B cell (primary cell): Measurements from ENCODE around the gene PRKCZ. TPM values are rescaled to one million over a fixed set of nuclear protein-coding genes. Genes with fewer than 3 reads are reported as not detected.

Source experiments
- ATAC-seq: fragments of 200-7000 bp; cut with Tn5 transposase; one replicate; pipeline ENCODE4 v1.10.0; 2021; ENCODE audit warnings: low read depth, mild to moderate bottlenecking, moderate number of reproducible peaks, moderate library complexity
- CTCF ChIA-PET: fragments of 350-600 bp; sonication (Branson Sonifier 250); formaldehyde crosslinking; loops from one replicate; lab custom pipeline; 2021; ENCODE audit warnings: antibody characterized with exemption, inconsistent platforms; lab: Charles Lee
- POLR2A ChIA-PET: fragments of 350-600 bp; sonication (Branson Sonifier 250); formaldehyde crosslinking; loops from one replicate; lab custom pipeline; 2021; ENCODE audit warnings: antibody characterized with exemption; lab: Charles Lee
- DNase-seq: peaks from one replicate; pipeline ENCODE4 v3.0.0; 2013
- H2AFZ ChIP-seq: 2 replicates; pipeline ENCODE4 v1.6.1; 2012; ENCODE audit warnings: mild to moderate bottlenecking, low read depth, low read length; ENCODE audit not compliant: insufficient read depth, poor library complexity, severe bottlenecking
- H3K27ac ChIP-seq, 2 donors: 1 replicate in 1 of 2; 2 replicates in 1 of 2; pipeline ENCODE4 v1.5.1; 2012 to 2013; ENCODE audit warnings: low read length in 2 of 2, mild to moderate bottlenecking in 2 of 2, moderate library complexity in 1 of 2
- H3K27me3 ChIP-seq, 4 experiments: fragments of 200-600 bp in 1 of 4; sonication (generic) in 1 of 4; replicated peaks in 1 of 4; 1 replicate in 2 of 4; 2 replicates in 2 of 4; pipeline versions ENCODE4 v1.6.1 to v1.7.0; 2013 to 2016; ENCODE audit warnings: low read length in 3 of 4, mild to moderate bottlenecking in 2 of 4, mixed read lengths in 1 of 4, moderate library complexity in 1 of 4; ENCODE audit not compliant: insufficient read depth in 4 of 4, control insufficient read depth in 3 of 4; ENCODE audit errors: control extremely low read depth in 1 of 4
- H3K36me3 ChIP-seq, 2 experiments: replicated peaks in 1 of 2; 1 replicate in 1 of 2; 2 replicates in 1 of 2; pipeline versions ENCODE4 v1.6.1 to v1.7.1; 2013; ENCODE audit warnings: low read length in 1 of 2; ENCODE audit not compliant: insufficient read depth in 2 of 2, control insufficient read depth in 1 of 2; ENCODE audit errors: control extremely low read depth in 1 of 2, extremely low read depth in 1 of 2
- H3K4me1 ChIP-seq, 2 donors: fragments of 200-600 bp in 1 of 2; sonication (generic) in 1 of 2; 1 replicate in 1 of 2; 2 replicates in 1 of 2; pipeline versions ENCODE4 v1.5.1 to v1.6.1; 2013 to 2017; ENCODE audit warnings: low read length in 2 of 2; ENCODE audit not compliant: control insufficient read depth in 2 of 2, insufficient read depth in 2 of 2
- H3K4me2 ChIP-seq: replicated peaks from 2 replicates; pipeline ENCODE3; 2012; ENCODE audit warnings: mild to moderate bottlenecking, low read depth, low read length; ENCODE audit not compliant: poor library complexity, severe bottlenecking
- H3K4me3 ChIP-seq, 5 experiments: fragments of 200-600 bp in 1 of 5; sonication (generic) in 1 of 5; 1 replicate in 3 of 5; 2 replicates in 2 of 5; pipeline versions ENCODE4 v1.5.1 to v1.7.0; 2011 to 2016; ENCODE audit warnings: low read length in 4 of 5, mild to moderate bottlenecking in 4 of 5, low read depth in 2 of 5, control low read depth in 1 of 5, moderate library complexity in 1 of 5; ENCODE audit not compliant: insufficient read depth in 1 of 5; ENCODE audit errors: control extremely low read depth in 1 of 5, extremely low read depth in 1 of 5
- H3K79me2 ChIP-seq: fragments of 200-600 bp; sonication (generic); one replicate; pipeline ENCODE4 v1.6.0; 2016; ENCODE audit warnings: low read length; ENCODE audit not compliant: control insufficient read depth, insufficient read depth
- H3K9ac ChIP-seq: fragments of 200-600 bp; sonication (generic); 2 replicates; pipeline ENCODE4 v1.6.1; 2017; ENCODE audit warnings: mild to moderate bottlenecking, low read length, moderate library complexity
- H3K9me3 ChIP-seq, 3 donors: one replicate each; pipeline versions ENCODE4 v1.6.1 to v1.7.1; 2013; ENCODE audit warnings: low read length in 2 of 3; ENCODE audit not compliant: control insufficient read depth in 2 of 3, insufficient read depth in 1 of 3; ENCODE audit errors: control extremely low read depth in 1 of 3
- H4K20me1 ChIP-seq: 2 replicates; pipeline ENCODE4 v1.6.0; 2012; ENCODE audit warnings: mild to moderate bottlenecking, low read length; ENCODE audit not compliant: insufficient read depth, control insufficient read depth, poor library complexity, severe bottlenecking
- H3K27ac Mint-ChIP-seq: one replicate; pipeline ENCODE4 v1.8.0; 2021; ENCODE audit warnings: mixed read lengths
- H3K27me3 Mint-ChIP-seq: one replicate; pipeline ENCODE4 v1.8.0; 2021; ENCODE audit warnings: mixed read lengths
- H3K4me1 Mint-ChIP-seq: one replicate; pipeline ENCODE4 v1.8.0; 2021; ENCODE audit warnings: mixed read lengths
- H3K4me3 Mint-ChIP-seq: one replicate; pipeline ENCODE4 v1.8.0; 2021; ENCODE audit warnings: mixed read lengths
- H3K9me3 Mint-ChIP-seq: one replicate; pipeline ENCODE4 v1.8.0; 2022; ENCODE audit warnings: mixed read lengths; ENCODE audit not compliant: insufficient read depth
- CTCF ChIP-seq: fragments of 200-600 bp; IDR thresholded peaks from one replicate; pipeline ENCODE4 v1.8.0; 2022; ENCODE audit warnings: antibody characterized with exemption, mild to moderate bottlenecking
- EZH2 ChIP-seq: IDR thresholded peaks from 2 replicates; pipeline ENCODE4 v1.6.1; 2012; ENCODE audit warnings: borderline replicate concordance, low read depth, mild to moderate bottlenecking, moderate library complexity, low read length; ENCODE audit not compliant: insufficient read depth, poor library complexity, severe bottlenecking
- WGBS: methylation state at CpG from one replicate; pipeline ENCODE4 v1.1.5; 2013; ENCODE audit warnings: missing lambda C conversion rate; ENCODE audit not compliant: insufficient coverage; 5-methylcytosine and 5-hydroxymethylcytosine counted together
- intact Hi-C: fragments of 100-400 bp; cut with micrococcal nuclease; formaldehyde crosslinking; loops from one replicate; pipeline ENCODE4 v1.10.0; 2022
- polyA plus RNA-seq: library from polyadenylated mRNA; depleted of rRNA; stranded (reverse); fragments of >200 nt; gene quantifications from 2 replicates; pipeline ENCODE4 v1.2.3, GENCODE V29; 2012
- total RNA-seq, 2 donors: library from RNA; stranded (reverse); fragments of 120-200 nt in 1 of 2; gene quantifications; 1 replicate in 1 of 2; 2 replicates in 1 of 2; pipeline versions ENCODE4 v1.2.3 to v1.2.4, GENCODE V29; 2013 to 2022

The PRKCZ gene
- total and polyA plus RNA-seq, 2 donors (not counting 1 experiment from before 2014, with no cell fraction given) = 17.9 to 53.2 TPM

DNA sequence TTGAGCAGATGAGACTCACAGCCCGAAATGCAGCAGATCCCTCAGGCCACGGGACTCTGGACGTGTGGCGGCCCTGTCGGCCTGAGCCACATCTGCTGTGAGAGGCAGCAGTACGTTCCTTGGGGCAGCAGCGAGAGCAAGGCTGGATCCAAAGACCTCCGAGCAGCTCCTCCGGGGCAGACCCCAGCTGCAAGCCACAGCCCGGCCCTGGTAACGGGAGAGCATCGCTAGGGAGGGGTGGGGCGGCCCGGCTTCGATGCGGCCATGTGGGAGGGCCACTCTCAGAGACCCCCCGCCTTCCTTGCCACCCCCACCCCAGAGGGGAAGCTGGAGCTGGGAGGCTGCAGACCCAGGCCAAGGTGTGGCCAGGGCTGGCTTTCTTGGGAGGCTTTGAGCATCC, 17.8 kb downstream of the PRKCZ start:
- no peak overlapping the region for H2AFZ ChIP-seq
- intact Hi-C loops = no loop called here
- no peaks in the 10 kb centered on the region for H3K4me1 ChIP-seq
- DNase-seq (no peak), ATAC-seq (no peak)
- no peak overlapping the region for H3K9ac ChIP-seq
- Mint-ChIP-seq H3K27me3 (no peaks in the 10 kb centered on the region), H3K4me3 (no peak overlapping the region), H3K9me3 (no peaks in the 10 kb centered on the region), H3K4me1 (no peaks in the 10 kb centered on the region), H3K27ac (no peak overlapping the region)
- CTCF ChIA-PET = interaction anchor here (0.8 kb wide), 1 partner anchor 72 kb away, joined by 3 read pairs; no protein-coding TSS in a partner anchor
- H3K4me3 ChIP-seq = no peak overlapping the region
- POLR2A ChIA-PET = no interaction called here
- peaks cover 28% of the 10 kb centered on the region for H4K20me1 ChIP-seq
- peaks cover 20% of the 10 kb centered on the region for H3K79me2 ChIP-seq
- TF ChIP-seq EZH2 (no peak), CTCF (no peak)
- H3K27me3 ChIP-seq = no peaks in the 10 kb centered on the region
- 91% methylated on average over 13 of the region's 17 CpGs for WGBS
- peaks cover 0 to 14% of the 10 kb centered on the region in 2 experiments for H3K36me3 ChIP-seq
- no peak overlapping the region for H3K27ac ChIP-seq
- H3K9me3 ChIP-seq = peaks cover 1 to 3% (median 3%) of the 10 kb centered on the region in 3 donors
- no peak overlapping the region for H3K4me2 ChIP-seq

GRCh38 chr1:2068951-2069350, 18.7 kb downstream of the PRKCZ start:
- Histone ChIP-seq H3K36me3 (peaks cover 0 to 11% of the 10 kb centered on the region in 2 experiments), H3K4me1 (no peaks in the 10 kb centered on the region), H3K79me2 (peaks cover 20% of the 10 kb centered on the region), H3K27ac (no peak overlapping the region), H2AFZ (no peak overlapping the region), H4K20me1 (peaks cover 28% of the 10 kb centered on the region), H3K9ac (no peak overlapping the region), H3K4me2 (no peak overlapping the region), H3K9me3 (peaks cover 1 to 3% (median 1%) of the 10 kb centered on the region in 3 donors), H3K27me3 (no peaks in the 10 kb centered on the region), H3K4me3 (no peak overlapping the region)
- no peak for TF ChIP-seq EZH2
- no peak for TF ChIP-seq CTCF
- H3K4me1 Mint-ChIP-seq = no peaks in the 10 kb centered on the region
- ATAC-seq (no peak), DNase-seq (no peak)
- H3K4me3 Mint-ChIP-seq = no peak overlapping the region
- no peak overlapping the region for H3K27ac Mint-ChIP-seq
- intact Hi-C loops = no loop called here
- no peaks in the 10 kb centered on the region for H3K27me3 Mint-ChIP-seq
- no peaks in the 10 kb centered on the region for H3K9me3 Mint-ChIP-seq
- whole genome bisulfite sequencing = 96% methylated on average over 19 of the region's 19 CpGs
- POLR2A ChIA-PET = no interaction called here
- CTCF ChIA-PET = no interaction called here
